NT2/D1 (cell line): ENCODE measurements around the gene MMS19.

Experiments used
- SUZ12 ChIP-seq: IDR thresholded peaks from 2 replicates; pipeline ENCODE4 v1.6.1; 2011; ENCODE audit not compliant: insufficient read length, insufficient read depth; ENCODE audit errors: extremely low read depth
- ZNF274 ChIP-seq: IDR thresholded peaks from 2 replicates; pipeline ENCODE4 v1.6.1; 2011; ENCODE audit warnings: mild to moderate bottlenecking, low read depth, low read length

DNA sequence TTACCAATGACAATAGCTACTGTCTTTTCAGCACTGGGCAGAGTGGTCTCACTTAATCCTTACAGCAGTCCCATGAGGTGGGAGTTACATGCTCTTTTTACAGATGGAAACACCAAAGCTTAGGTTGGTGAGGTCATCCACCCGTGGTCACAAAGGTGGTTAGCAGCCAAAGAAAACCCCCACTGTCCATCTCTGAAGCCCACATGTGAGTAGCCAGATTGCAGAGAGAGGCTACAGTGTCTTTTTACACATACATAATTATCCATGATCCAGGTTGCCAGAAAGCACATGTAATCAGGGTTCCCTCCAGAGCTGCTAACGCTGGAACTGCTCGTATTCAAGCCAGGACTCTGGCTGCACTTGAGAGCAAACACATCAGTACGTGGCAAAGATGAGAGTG, 49.7 kb upstream of the MMS19 start:
- no peak for TF ChIP-seq ZNF274
- no peak for TF ChIP-seq SUZ12
